Measurements from ENCODE around the gene HES7. TPM values are rescaled to one million over a fixed set of nuclear protein-coding genes. Genes with fewer than 3 reads are reported as not detected.

The HES7 gene
- total and polyA plus RNA-seq, 4 donors, result 0.19 to 1.6 (median 0.30) TPM; not detected in 1

- H3K27me3 ChIP-seq (ENCODE audit: control insufficient read depth in 1 of 2, insufficient read depth in 2 of 2, low read length in 1 of 2), result no peaks in the 10 kb centered on the region
- intact Hi-C loops (cut with DNase I), result loop anchor here in 1 of 2 donors (2.0 to 10.0 kb wide), 2 partner anchors 20 to 474 kb away; partner anchors contain the start of genes TP53 and WRAP53
- no peak overlapping the region for H3K4me3 ChIP-seq (ENCODE audit: low read length in 2 of 2)
- peak overlapping the region in 1 of 2 donors; percentile 83 for H3K27ac ChIP-seq (ENCODE audit: low read depth in 1 of 2, low read length in 2 of 2)
- ATAC-seq (ENCODE audit: low FRiP score), result no peak
- no peaks in the 10 kb centered on the region for H3K4me1 ChIP-seq (ENCODE audit: control insufficient read depth in 1 of 2, insufficient read depth in 2 of 2, low read length in 2 of 2)
- no peaks in the 10 kb centered on the region for H3K36me3 ChIP-seq (ENCODE audit: control insufficient read depth in 1 of 2, insufficient read depth in 2 of 2, low read length in 1 of 2)
- peak; percentile 95 to 96 for DNase-seq
- no peaks in the 10 kb centered on the region for H3K9me3 ChIP-seq (ENCODE audit: control insufficient read depth, low read length)
- WGBS, 2 donors, result 41 to 48% methylated on average over 20 of the region's 20 CpGs
Observed at GRCh38 chr17:8158267-8159031, 34.5 kb upstream of the HES7 start.

- Histone ChIP-seq H3K9me3 (ENCODE audit: control insufficient read depth, low read length) (no peaks in the 10 kb centered on the region), H3K27me3 (ENCODE audit: control insufficient read depth in 1 of 2, insufficient read depth in 2 of 2, low read length in 1 of 2) (no peaks in the 10 kb centered on the region), H3K36me3 (ENCODE audit: control insufficient read depth in 1 of 2, insufficient read depth in 2 of 2, low read length in 1 of 2) (no peaks in the 10 kb centered on the region), H3K4me3 (ENCODE audit: low read length in 2 of 2) (peak overlapping the region; percentile 78 to 81), H3K27ac (ENCODE audit: low read depth in 1 of 2, low read length in 2 of 2) (peak overlapping the region; percentile 99), H3K4me1 (ENCODE audit: control insufficient read depth in 1 of 2, insufficient read depth in 2 of 2, low read length in 2 of 2) (no peaks in the 10 kb centered on the region)
- peak; percentile 100 for DNase-seq
- intact Hi-C loops (cut with DNase I), result loop anchor here in 1 of 2 donors (10.0 kb wide), 1 partner anchor 472 kb away; the partner anchor contains the start of genes TP53 and WRAP53
- ATAC-seq (ENCODE audit: low FRiP score), result peak; percentile 83
- 1% methylated on average over 58 to 59 of the region's 59 CpGs for WGBS, 2 donors
Observed at GRCh38 chr17:8156246-8156992, 32.5 kb upstream of the HES7 start.

- DNase-seq (no peak), ATAC-seq (ENCODE audit: low FRiP score) (no peak)
- no peaks in the 10 kb centered on the region for H3K27me3 ChIP-seq (ENCODE audit: control insufficient read depth in 1 of 2, insufficient read depth in 2 of 2, low read length in 1 of 2)
- intact Hi-C loops (cut with DNase I), result loop anchor here in 1 of 2 donors (10.0 kb wide), 1 partner anchor 471 kb away; the partner anchor contains the start of genes TP53 and WRAP53
- no peaks in the 10 kb centered on the region for H3K36me3 ChIP-seq (ENCODE audit: control insufficient read depth in 1 of 2, insufficient read depth in 2 of 2, low read length in 1 of 2)
- no peaks in the 10 kb centered on the region for H3K4me1 ChIP-seq (ENCODE audit: control insufficient read depth in 1 of 2, insufficient read depth in 2 of 2, low read length in 2 of 2)
- peak overlapping the region; percentile 78 to 81 for H3K4me3 ChIP-seq (ENCODE audit: low read length in 2 of 2)
- H3K9me3 ChIP-seq (ENCODE audit: control insufficient read depth, low read length), result no peaks in the 10 kb centered on the region
- WGBS, 2 donors, result 1% methylated on average over 11 of the region's 11 CpGs
- peak overlapping the region; percentile 99 for H3K27ac ChIP-seq (ENCODE audit: low read depth in 1 of 2, low read length in 2 of 2)
Observed at GRCh38 chr17:8155996-8156245, 32.0 kb upstream of the HES7 start.

- Histone ChIP-seq H3K27ac (ENCODE audit: low read depth in 1 of 2, low read length in 2 of 2) (peak overlapping the region; percentile 99), H3K9me3 (ENCODE audit: control insufficient read depth, low read length) (no peaks in the 10 kb centered on the region), H3K36me3 (ENCODE audit: control insufficient read depth in 1 of 2, insufficient read depth in 2 of 2, low read length in 1 of 2) (no peaks in the 10 kb centered on the region), H3K4me1 (ENCODE audit: control insufficient read depth in 1 of 2, insufficient read depth in 2 of 2, low read length in 2 of 2) (no peaks in the 10 kb centered on the region), H3K4me3 (ENCODE audit: low read length in 2 of 2) (peak overlapping the region; percentile 78 to 81), H3K27me3 (ENCODE audit: control insufficient read depth in 1 of 2, insufficient read depth in 2 of 2, low read length in 1 of 2) (no peaks in the 10 kb centered on the region)
- no peak for ATAC-seq (ENCODE audit: low FRiP score)
- WGBS, 2 donors, result 2 to 5% methylated on average over 14 of the region's 14 CpGs
- DNase-seq, result peak; percentile 44 to 83
- intact Hi-C loops (cut with DNase I), result loop anchor here in 1 of 2 donors (10.0 kb wide), 1 partner anchor 471 kb away; the partner anchor contains the start of genes TP53 and WRAP53
Observed at GRCh38 chr17:8155231-8155995, 31.5 kb upstream of the HES7 start.

- H3K9me3 ChIP-seq (ENCODE audit: control insufficient read depth, low read length), result no peaks in the 10 kb centered on the region
- peak overlapping the region; percentile 99 for H3K27ac ChIP-seq (ENCODE audit: low read depth in 1 of 2, low read length in 2 of 2)
- H3K27me3 ChIP-seq (ENCODE audit: control insufficient read depth in 1 of 2, insufficient read depth in 2 of 2, low read length in 1 of 2), result no peaks in the 10 kb centered on the region
- no peak for ATAC-seq (ENCODE audit: low FRiP score)
- intact Hi-C loops (cut with DNase I), result loop anchor here in 1 of 2 donors (5.0 to 10.0 kb wide), 2 partner anchors 470 to 582 kb away; partner anchors contain the start of genes TP53 and WRAP53
- peak overlapping the region; percentile 78 to 81 for H3K4me3 ChIP-seq (ENCODE audit: low read length in 2 of 2)
- WGBS, 2 donors, result 9 to 10% methylated on average over 11 of the region's 11 CpGs
- H3K36me3 ChIP-seq (ENCODE audit: control insufficient read depth in 1 of 2, insufficient read depth in 2 of 2, low read length in 1 of 2), result peaks cover 0 to 6% of the 10 kb centered on the region in 2 donors
- DNase-seq, result no peak
- H3K4me1 ChIP-seq (ENCODE audit: control insufficient read depth in 1 of 2, insufficient read depth in 2 of 2, low read length in 2 of 2), result no peaks in the 10 kb centered on the region
Observed at GRCh38 chr17:8154608-8155155, 30.8 kb upstream of the HES7 start.

GRCh38 chr17:8153957-8154607, 30.2 kb upstream of the HES7 start:
- 2% methylated on average over 21 to 22 of the region's 22 CpGs for WGBS, 2 donors
- DNase-seq (peak; percentile 100), ATAC-seq (ENCODE audit: low FRiP score) (peak; percentile 71)
- Histone ChIP-seq H3K4me3 (ENCODE audit: low read length in 2 of 2) (peak overlapping the region; percentile 78 to 81), H3K4me1 (ENCODE audit: control insufficient read depth in 1 of 2, insufficient read depth in 2 of 2, low read length in 2 of 2) (no peaks in the 10 kb centered on the region), H3K9me3 (ENCODE audit: control insufficient read depth, low read length) (no peaks in the 10 kb centered on the region), H3K27ac (ENCODE audit: low read depth in 1 of 2, low read length in 2 of 2) (peak overlapping the region; percentile 99), H3K27me3 (ENCODE audit: control insufficient read depth in 1 of 2, insufficient read depth in 2 of 2, low read length in 1 of 2) (no peaks in the 10 kb centered on the region), H3K36me3 (ENCODE audit: control insufficient read depth in 1 of 2, insufficient read depth in 2 of 2, low read length in 1 of 2) (peaks cover 0 to 9% of the 10 kb centered on the region in 2 donors)
- intact Hi-C loops (cut with DNase I), result loop anchor here in 1 of 2 donors (5.0 to 10.0 kb wide), 2 partner anchors 469 to 582 kb away; partner anchors contain the start of genes TP53 and WRAP53

- Histone ChIP-seq H3K27me3 (ENCODE audit: control insufficient read depth in 1 of 2, insufficient read depth in 2 of 2, low read length in 1 of 2) (no peaks in the 10 kb centered on the region), H3K27ac (ENCODE audit: low read depth in 1 of 2, low read length in 2 of 2) (peak overlapping the region; percentile 77 to 96), H3K36me3 (ENCODE audit: control insufficient read depth in 1 of 2, insufficient read depth in 2 of 2, low read length in 1 of 2) (peaks cover 0 to 11% of the 10 kb centered on the region in 2 donors), H3K4me1 (ENCODE audit: control insufficient read depth in 1 of 2, insufficient read depth in 2 of 2, low read length in 2 of 2) (no peaks in the 10 kb centered on the region), H3K4me3 (ENCODE audit: low read length in 2 of 2) (no peak overlapping the region), H3K9me3 (ENCODE audit: control insufficient read depth, low read length) (no peaks in the 10 kb centered on the region)
- WGBS, 2 donors, result 22 to 24% methylated on average over 13 of the region's 13 CpGs
- intact Hi-C loops (cut with DNase I), result loop anchor here in 1 of 2 donors (5.0 to 10.0 kb wide), 2 partner anchors 469 to 581 kb away; partner anchors contain the start of genes TP53 and WRAP53
- DNase-seq, result peak; percentile 90 to 91
- ATAC-seq (ENCODE audit: low FRiP score), result peak; percentile 6
Observed at GRCh38 chr17:8153525-8153956, 29.6 kb upstream of the HES7 start.
